ENCODE data around the gene PRKN. TPM values are rescaled to one million over a fixed set of nuclear protein-coding genes. Genes with fewer than 3 reads are reported as not detected.

The PRKN gene
- total RNA-seq, 1 donor from 2014 or later, result 25.5 TPM

DNA sequence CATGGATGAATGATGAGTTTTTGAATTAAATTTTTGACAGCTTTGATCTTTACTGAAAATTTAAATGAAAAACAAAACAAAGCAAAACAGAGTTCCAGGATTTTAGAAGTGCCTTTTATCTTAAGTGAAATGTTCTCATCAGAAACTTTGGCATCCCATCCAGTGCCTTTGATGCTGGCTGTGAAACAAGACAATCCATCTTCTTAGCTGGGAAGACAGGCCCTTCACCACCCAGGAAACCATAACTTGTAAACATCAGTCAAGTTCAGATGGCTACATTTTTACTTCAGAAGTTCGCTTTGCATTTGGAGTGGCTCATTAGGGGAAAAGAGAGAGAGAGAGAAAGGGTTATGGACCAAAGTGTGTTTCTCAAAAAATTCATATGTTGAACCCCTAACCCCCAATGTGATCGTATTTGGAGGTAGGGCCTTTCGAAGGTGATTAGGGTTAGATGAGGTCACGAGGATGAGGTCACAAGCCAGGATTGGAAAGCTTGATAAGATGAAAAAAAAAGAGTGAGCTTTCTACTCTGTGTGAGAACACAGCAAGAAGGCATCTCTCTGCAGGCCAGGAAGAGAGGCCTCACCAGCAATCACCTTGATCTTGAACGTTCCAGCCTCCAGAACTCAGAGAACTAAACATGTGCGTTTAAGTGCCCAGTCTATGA lies 366.5 kb downstream of the PRKN start:
- no peaks in the 10 kb centered on the region for H3K36me3 ChIP-seq
- peaks cover 15% of the 10 kb centered on the region for H3K4me1 ChIP-seq
- H3K4me3 ChIP-seq, result no peak overlapping the region
- H3K9me3 ChIP-seq (replicated peaks), result no peaks in the 10 kb centered on the region
- no peak overlapping the region for H3K27ac ChIP-seq (replicated peaks)
- no peak for DNase-seq
- TF ChIP-seq, protein P1, sequence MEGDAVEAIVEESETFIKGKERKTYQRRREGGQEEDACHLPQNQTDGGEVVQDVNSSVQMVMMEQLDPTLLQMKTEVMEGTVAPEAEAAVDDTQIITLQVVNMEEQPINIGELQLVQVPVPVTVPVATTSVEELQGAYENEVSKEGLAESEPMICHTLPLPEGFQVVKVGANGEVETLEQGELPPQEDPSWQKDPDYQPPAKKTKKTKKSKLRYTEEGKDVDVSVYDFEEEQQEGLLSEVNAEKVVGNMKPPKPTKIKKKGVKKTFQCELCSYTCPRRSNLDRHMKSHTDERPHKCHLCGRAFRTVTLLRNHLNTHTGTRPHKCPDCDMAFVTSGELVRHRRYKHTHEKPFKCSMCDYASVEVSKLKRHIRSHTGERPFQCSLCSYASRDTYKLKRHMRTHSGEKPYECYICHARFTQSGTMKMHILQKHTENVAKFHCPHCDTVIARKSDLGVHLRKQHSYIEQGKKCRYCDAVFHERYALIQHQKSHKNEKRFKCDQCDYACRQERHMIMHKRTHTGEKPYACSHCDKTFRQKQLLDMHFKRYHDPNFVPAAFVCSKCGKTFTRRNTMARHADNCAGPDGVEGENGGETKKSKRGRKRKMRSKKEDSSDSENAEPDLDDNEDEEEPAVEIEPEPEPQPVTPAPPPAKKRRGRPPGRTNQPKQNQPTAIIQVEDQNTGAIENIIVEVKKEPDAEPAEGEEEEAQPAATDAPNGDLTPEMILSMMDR (IDR thresholded peaks at IDR 0.05; ENCODE audit: borderline replicate concordance), result no peak
- H3K27me3 ChIP-seq (ENCODE audit: low read depth), result no peaks in the 10 kb centered on the region
- intact Hi-C loops (cut with micrococcal nuclease), result no loop called here

DNA sequence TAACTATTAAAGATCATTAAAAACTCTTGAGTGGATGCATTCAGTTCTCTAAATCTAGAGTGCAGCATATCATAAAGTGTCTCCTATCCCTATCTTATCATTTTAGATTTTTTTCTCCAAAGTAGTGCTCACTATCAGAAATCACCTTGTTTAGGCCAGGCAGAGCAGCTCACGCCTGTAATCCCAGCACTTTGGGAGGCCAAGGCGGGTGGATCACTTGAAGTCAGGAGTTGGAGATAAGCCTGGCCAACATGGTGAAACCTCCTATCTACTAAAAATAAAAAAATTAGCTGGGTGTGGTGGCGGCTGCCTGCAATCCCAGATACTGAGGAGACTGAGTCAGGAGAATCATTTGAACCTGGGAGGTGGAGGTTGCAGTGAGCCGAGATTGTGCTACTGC lies 368.9 kb downstream of the PRKN start:
- Histone ChIP-seq H3K27ac (replicated peaks) (no peak overlapping the region), H3K9me3 (replicated peaks) (no peaks in the 10 kb centered on the region), H3K4me1 (peaks cover 15% of the 10 kb centered on the region), H3K4me3 (no peak overlapping the region), H3K27me3 (ENCODE audit: low read depth) (no peaks in the 10 kb centered on the region), H3K36me3 (no peaks in the 10 kb centered on the region)
- no peak for DNase-seq
- intact Hi-C loops (cut with micrococcal nuclease), result no loop called here
- TF ChIP-seq, protein P1 (IDR thresholded peaks at IDR 0.05; ENCODE audit: borderline replicate concordance), result no peak

DNA sequence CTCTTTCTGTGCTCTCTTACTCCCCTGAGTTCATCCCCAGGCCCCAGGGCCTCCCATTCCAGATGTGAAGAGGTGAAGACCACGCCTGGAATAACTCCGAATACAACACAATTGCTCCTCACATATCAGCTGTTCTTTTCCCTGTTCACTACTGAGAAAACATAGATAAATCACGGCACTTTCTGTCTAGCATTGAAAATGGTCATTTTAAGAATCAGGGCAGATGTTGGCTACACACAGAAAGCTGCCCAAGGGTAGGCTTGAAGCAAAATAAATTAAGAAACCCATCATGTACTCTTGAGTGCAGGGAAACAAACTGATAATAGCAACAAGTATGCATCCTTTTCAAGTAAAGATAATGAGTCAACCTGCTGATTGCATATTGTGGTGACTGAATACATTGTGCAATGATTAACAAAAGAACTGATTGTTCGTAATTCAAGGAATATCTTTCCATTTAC lies 382.5 kb downstream of the PRKN start:
- intact Hi-C loops (cut with micrococcal nuclease), result no loop called here
- TF ChIP-seq, protein P1 (IDR thresholded peaks at IDR 0.05; ENCODE audit: borderline replicate concordance), result no peak
- H3K4me1 ChIP-seq, result peaks cover 23% of the 10 kb centered on the region
- H3K4me3 ChIP-seq, result no peak overlapping the region
- H3K27ac ChIP-seq (replicated peaks), result no peak overlapping the region
- no peak for DNase-seq
- no peaks in the 10 kb centered on the region for H3K36me3 ChIP-seq
- H3K27me3 ChIP-seq (ENCODE audit: low read depth), result no peaks in the 10 kb centered on the region
- peaks cover 3% of the 10 kb centered on the region for H3K9me3 ChIP-seq (replicated peaks)

DNA sequence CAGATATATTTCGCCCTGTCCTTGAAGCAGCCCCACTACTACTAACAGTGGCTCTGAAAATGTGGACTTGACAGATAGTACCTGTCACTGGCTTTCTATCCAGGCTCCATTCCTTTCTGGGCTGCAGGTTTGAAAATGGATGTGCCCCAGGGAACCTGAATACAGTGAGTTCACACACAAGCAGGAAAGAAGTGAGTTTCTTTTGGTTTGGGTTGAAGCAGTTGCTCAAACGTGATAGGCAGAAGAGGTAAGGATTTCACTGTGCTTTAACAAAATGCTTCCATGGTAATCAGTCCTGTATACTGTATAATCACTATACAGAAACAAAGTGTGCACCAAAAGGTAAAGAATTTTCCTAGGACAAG lies 382.9 kb downstream of the PRKN start:
- H3K27ac ChIP-seq (replicated peaks), result no peak overlapping the region
- peaks cover 23% of the 10 kb centered on the region for H3K4me1 ChIP-seq
- DNase-seq, result no peak
- peaks cover 3% of the 10 kb centered on the region for H3K9me3 ChIP-seq (replicated peaks)
- H3K36me3 ChIP-seq, result no peaks in the 10 kb centered on the region
- intact Hi-C loops (cut with micrococcal nuclease), result no loop called here
- TF ChIP-seq, protein P1 (IDR thresholded peaks at IDR 0.05; ENCODE audit: borderline replicate concordance), result no peak
- H3K4me3 ChIP-seq, result no peak overlapping the region
- H3K27me3 ChIP-seq (ENCODE audit: low read depth), result no peaks in the 10 kb centered on the region

DNA sequence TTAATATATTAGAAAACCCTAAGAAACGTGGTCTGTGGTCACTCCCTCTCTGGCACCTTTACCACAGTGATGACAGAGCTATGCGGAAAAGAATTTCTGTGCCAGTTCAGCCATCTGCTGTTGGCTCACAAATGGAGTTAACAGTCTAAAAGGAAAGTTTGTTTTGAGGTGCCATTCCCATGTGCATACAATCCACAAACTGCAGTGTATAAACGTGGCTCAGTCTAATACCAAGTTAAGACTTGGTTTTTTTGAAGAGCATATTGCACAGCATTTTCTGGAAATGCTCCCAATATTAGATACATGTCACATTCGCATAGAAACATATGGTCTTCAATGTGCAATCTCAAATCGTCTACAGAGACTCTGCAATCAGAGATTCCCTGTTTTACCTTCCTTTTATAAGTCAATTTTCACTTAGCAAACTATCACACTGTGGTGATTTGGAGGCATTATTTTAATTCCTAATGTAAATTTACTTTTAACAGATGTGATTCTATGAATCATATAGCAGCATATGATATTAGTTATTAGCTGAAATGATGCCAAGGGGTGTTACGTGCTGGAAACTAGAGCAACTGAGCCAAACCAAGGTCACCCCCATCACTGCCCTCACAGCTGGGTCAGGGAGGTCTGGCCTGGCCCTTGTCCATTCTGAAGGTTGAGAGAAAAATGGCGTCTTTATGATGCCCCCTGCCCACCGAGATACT lies 383.5 kb downstream of the PRKN start:
- intact Hi-C loops (cut with micrococcal nuclease), result no loop called here
- H3K9me3 ChIP-seq (replicated peaks), result peaks cover 3% of the 10 kb centered on the region
- no peak for DNase-seq
- H3K4me1 ChIP-seq, result peaks cover 23% of the 10 kb centered on the region
- no peaks in the 10 kb centered on the region for H3K27me3 ChIP-seq (ENCODE audit: low read depth)
- no peak overlapping the region for H3K4me3 ChIP-seq
- H3K36me3 ChIP-seq, result no peaks in the 10 kb centered on the region
- TF ChIP-seq, protein P1 (IDR thresholded peaks at IDR 0.05; ENCODE audit: borderline replicate concordance), result no peak
- H3K27ac ChIP-seq (replicated peaks), result no peak overlapping the region
